Measurements from ENCODE around the gene ZBTB37. TPM values are rescaled to one million over a fixed set of nuclear protein-coding genes. Genes with fewer than 3 reads are reported as not detected.

Gene ZBTB37
- total and polyA plus RNA-seq, 2 of the 4 experiments (the other 2 are of a cell fraction), result 1.0 to 13.1 TPM

DNA sequence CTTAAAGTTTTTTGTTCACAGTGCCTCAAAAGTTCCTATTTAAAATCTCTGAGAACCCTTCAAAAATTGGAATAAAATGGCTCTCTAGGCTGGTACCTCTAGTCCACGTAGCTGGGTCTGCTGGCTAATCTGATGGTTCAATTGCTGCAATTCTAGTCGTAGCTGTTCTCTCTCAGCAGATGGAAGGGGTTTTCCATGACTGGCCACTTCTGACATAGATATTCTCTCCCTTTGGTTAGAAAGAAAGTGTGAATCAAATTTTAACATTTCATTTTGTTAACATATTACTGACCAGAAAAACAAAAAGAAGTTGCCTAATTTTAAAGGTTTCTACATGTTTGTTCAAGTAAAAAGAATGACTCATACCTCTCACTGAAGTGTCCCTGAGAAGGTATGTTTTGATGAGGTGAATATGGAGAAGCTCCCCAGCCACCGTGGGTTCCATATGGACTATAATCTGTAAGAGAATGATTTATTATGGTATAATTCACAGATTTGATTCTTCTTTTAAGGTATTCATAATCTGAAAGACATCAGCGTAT, 78.3 kb downstream of the ZBTB37 start:
- Histone ChIP-seq H4K5ac (ENCODE audit: low read depth, low read length) (no peak overlapping the region; the same call in 1 of the 2 replicates), H3K18ac (ENCODE audit: low read depth, low read length) (no peak overlapping the region), H3K4ac (ENCODE audit: low read depth, low read length) (no peak overlapping the region), H4K91ac (ENCODE audit: insufficient read depth, low read depth, low read length) (no peak overlapping the region), H3K79me1 (ENCODE audit: low read depth in 1 of 2, low read length in 2 of 2) (peaks cover 5 to 11% of the 10 kb centered on the region in 2 experiments), H3K27ac (ENCODE audit: insufficient read depth, low read length) (no peak overlapping the region), H2BK5ac (ENCODE audit: low read depth, low read length, poor library complexity, severe bottlenecking) (no peak overlapping the region), H3K9me3 (ENCODE audit: control insufficient read depth, insufficient read depth, low read length) (no peaks in the 10 kb centered on the region), H4K20me1 (ENCODE audit: insufficient read depth, low read length) (no peaks in the 10 kb centered on the region; the same call in 1 of the 2 replicates), H2AK9ac (replicated peaks; ENCODE audit: low read depth, low read length, poor library complexity) (no peak overlapping the region), H2AFZ (replicated peaks; ENCODE audit: low read length, poor library complexity) (no peak overlapping the region), H3K9me1 (ENCODE audit: insufficient read depth, low read length) (no peaks in the 10 kb centered on the region; the same call in 1 of the 2 replicates), H3K27me3 (ENCODE audit: control insufficient read depth, insufficient read depth, low read length) (no peaks in the 10 kb centered on the region), H2BK20ac (ENCODE audit: low read depth, low read length) (no peak overlapping the region), H2AK5ac (ENCODE audit: low read depth, low read length) (no peak overlapping the region), H3K9ac (ENCODE audit: low read depth, low read length) (no peak overlapping the region), H3K23ac (ENCODE audit: low read depth, low read length) (no peak overlapping the region), H3K4me3 (ENCODE audit: insufficient read depth, low read depth, low read length) (no peak overlapping the region), H3K4me2 (ENCODE audit: low read depth, low read length) (no peak overlapping the region), H3K56ac (ENCODE audit: extremely low read depth, insufficient read depth, low read length) (no peak overlapping the region), H3K14ac (replicated peaks; ENCODE audit: low read depth, low read length) (no peak overlapping the region), H2BK120ac (ENCODE audit: low read depth, low read length) (no peak overlapping the region), H3K4me1 (ENCODE audit: control insufficient read depth, insufficient read depth, low read length) (no peaks in the 10 kb centered on the region), H2BK15ac (ENCODE audit: low read depth, low read length) (no peak overlapping the region), H3K36me3 (ENCODE audit: control insufficient read depth, insufficient read depth, low read length) (peaks cover 49% of the 10 kb centered on the region), H4K8ac (ENCODE audit: low read depth in 2 of 2, low read length in 2 of 2) (no peak overlapping the region)
- intact Hi-C loops (cut with micrococcal nuclease), result no loop called here
- in situ Hi-C loops (cut with MboI; ENCODE audit: low sequenced_read_pairs), result loop anchor here (25.0 kb wide), 1 partner anchor 1209 kb away; no protein-coding TSS in a partner anchor
- TF ChIP-seq FOS (IDR thresholded peaks at IDR 0.05; ENCODE audit: low read depth, low read length) (no peak), CEBPB (IDR thresholded peaks at IDR 0.05; ENCODE audit: low read depth, low read length) (no peak), RFX5 (IDR thresholded peaks at IDR 0.05; ENCODE audit: low read depth, low read length) (no peak), MAZ (IDR thresholded peaks at IDR 0.05; ENCODE audit: borderline replicate concordance, low read depth, low read length) (no peak), SMC3 (IDR thresholded peaks at IDR 0.05; ENCODE audit: low read depth, low read length) (no peak), NFE2L2 (IDR thresholded peaks at IDR 0.05; ENCODE audit: low read depth, low read length) (no peak), RCOR1 (IDR thresholded peaks at IDR 0.05; ENCODE audit: insufficient replicate concordance, low read length) (no peak), MAFK (IDR thresholded peaks at IDR 0.05; ENCODE audit: low read depth, low read length) (no peak), CHD1 (IDR thresholded peaks at IDR 0.05; ENCODE audit: low read depth, low read length) (no peak), BHLHE40 (IDR thresholded peaks at IDR 0.05; ENCODE audit: low read depth, low read length) (no peak), POLR2A (IDR thresholded peaks at IDR 0.05; ENCODE audit: low read depth, low read length) (no peak), MXI1 (IDR thresholded peaks at IDR 0.05; ENCODE audit: borderline replicate concordance, low read depth, low read length) (no peak)
- TF ChIP-seq, protein P1, sequence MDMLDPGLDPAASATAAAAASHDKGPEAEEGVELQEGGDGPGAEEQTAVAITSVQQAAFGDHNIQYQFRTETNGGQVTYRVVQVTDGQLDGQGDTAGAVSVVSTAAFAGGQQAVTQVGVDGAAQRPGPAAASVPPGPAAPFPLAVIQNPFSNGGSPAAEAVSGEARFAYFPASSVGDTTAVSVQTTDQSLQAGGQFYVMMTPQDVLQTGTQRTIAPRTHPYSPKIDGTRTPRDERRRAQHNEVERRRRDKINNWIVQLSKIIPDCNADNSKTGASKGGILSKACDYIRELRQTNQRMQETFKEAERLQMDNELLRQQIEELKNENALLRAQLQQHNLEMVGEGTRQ (IDR thresholded peaks at IDR 0.05; ENCODE audit: low read depth, low read length), result no peak
- TF ChIP-seq, protein P2, sequence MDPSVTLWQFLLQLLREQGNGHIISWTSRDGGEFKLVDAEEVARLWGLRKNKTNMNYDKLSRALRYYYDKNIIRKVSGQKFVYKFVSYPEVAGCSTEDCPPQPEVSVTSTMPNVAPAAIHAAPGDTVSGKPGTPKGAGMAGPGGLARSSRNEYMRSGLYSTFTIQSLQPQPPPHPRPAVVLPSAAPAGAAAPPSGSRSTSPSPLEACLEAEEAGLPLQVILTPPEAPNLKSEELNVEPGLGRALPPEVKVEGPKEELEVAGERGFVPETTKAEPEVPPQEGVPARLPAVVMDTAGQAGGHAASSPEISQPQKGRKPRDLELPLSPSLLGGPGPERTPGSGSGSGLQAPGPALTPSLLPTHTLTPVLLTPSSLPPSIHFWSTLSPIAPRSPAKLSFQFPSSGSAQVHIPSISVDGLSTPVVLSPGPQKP (IDR thresholded peaks at IDR 0.05; ENCODE audit: borderline replicate concordance, low read depth, low read length), result no peak
- TF ChIP-seq, protein P3, sequence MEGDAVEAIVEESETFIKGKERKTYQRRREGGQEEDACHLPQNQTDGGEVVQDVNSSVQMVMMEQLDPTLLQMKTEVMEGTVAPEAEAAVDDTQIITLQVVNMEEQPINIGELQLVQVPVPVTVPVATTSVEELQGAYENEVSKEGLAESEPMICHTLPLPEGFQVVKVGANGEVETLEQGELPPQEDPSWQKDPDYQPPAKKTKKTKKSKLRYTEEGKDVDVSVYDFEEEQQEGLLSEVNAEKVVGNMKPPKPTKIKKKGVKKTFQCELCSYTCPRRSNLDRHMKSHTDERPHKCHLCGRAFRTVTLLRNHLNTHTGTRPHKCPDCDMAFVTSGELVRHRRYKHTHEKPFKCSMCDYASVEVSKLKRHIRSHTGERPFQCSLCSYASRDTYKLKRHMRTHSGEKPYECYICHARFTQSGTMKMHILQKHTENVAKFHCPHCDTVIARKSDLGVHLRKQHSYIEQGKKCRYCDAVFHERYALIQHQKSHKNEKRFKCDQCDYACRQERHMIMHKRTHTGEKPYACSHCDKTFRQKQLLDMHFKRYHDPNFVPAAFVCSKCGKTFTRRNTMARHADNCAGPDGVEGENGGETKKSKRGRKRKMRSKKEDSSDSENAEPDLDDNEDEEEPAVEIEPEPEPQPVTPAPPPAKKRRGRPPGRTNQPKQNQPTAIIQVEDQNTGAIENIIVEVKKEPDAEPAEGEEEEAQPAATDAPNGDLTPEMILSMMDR (conservative IDR thresholded peaks at IDR 0.05; ENCODE audit: low read depth, low read length), result no peak
- DNase-seq, result no peak
- WGBS, 2 experiments (ENCODE audit: extremely low coverage in 2 of 2, insufficient read length in 1 of 2), result no CpG with 5 or more reads among the region's 4 CpGs
- no TSS peak for BruUV-seq (replicated peaks)
- ChIA-PET POLR2A (ENCODE audit: unreplicated experiment) (no interaction called here), CTCF (interaction anchor here (1.2 kb wide), 1 partner anchor 14 kb away, joined by 3 read pairs; no protein-coding TSS in a partner anchor)
- dilution Hi-C loops (cut with HindIII; ENCODE audit: low sequenced_read_pairs, unreplicated experiment), result no loop called here
- no peak for ATAC-seq (ENCODE audit: low read depth)

Data from IMR-90 (cell line).